HG02763 (cell line): ENCODE measurements around the gene MRPS22.
"Not testable (repeated sequence)": the region's sequence is repeated elsewhere in the genome, so short reads cannot be mapped to it uniquely, and the experiment has no call there.

ENCODE experiments used
- ATAC-seq: cut with Tn5 transposase; IDR thresholded peaks from one replicate; pipeline ENCODE4 v1.9.1; 2021; ENCODE audit warnings: mild to moderate bottlenecking, moderate library complexity; ENCODE audit not compliant: unreplicated experiment

The MRPS22 gene

DNA sequence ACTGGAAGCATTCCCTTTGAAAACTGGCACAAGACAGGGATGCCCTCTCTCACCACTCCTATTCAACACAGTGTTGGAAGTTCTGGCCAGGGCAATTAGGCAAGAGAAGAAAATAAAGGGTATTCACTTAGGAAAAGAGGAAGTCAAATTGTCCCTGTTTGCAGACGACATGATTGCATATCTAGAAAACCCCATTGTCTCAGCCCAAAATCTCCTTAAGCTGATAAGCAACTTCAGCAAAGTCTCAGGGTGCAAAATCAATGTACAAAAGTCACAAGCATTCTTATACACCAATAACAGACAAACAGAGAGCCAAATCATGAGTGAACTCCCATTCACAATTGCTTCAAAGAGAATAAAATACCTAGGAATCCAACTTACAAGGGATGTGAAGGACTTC, 9.1 kb upstream of the MRPS22 start:
- not testable (repeated sequence) for ATAC-seq

DNA sequence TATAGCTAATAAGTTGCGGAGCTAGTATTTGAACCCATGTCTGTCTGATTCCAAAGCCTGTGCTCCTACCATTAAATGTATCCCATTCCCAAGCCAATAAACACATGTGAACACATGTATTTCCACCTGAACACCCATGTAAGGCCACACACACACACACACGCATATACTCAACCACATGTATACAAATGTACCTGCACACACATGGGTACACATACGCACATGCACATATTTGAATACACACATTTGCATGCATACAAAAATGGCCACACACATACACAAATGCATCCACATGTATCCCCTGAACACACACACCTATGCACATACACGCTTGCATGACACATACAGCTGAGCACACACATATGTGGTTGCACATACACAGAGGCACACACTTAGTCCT, 5.4 kb upstream of the MRPS22 start:
- no peak for ATAC-seq

DNA sequence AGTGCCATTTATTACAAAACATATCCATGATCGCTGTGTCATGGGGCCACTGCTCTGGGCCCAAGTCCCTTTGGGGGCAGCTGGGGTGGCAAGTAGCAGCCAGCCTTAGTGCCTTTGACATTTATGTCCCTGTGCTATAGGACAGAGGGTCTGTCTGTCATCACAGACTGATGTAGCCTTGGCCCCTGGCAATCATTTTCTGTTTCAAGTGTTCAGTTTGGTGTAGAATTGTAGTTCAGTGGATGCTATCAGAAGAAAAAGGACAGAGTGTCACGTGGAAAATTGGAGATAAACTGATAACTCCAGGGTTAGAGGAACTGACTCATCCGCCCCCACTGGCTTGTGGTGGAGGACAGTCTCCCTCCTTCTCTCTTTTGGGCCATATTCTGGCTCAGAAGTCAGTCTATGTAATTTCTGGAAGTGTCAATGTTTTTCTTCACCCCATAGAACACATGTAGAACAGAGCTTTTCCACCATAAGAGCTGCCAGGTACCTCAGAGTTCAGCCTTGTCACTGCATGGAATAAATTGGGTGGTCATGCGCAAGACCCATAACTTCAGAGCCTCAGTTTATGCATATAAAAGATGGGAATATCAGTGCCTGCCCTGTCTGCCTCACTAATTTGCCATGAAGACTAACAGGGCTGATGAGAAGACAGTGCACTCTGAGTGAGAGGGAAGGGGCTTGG, 4.5 kb upstream of the MRPS22 start:
- ATAC-seq = no peak

DNA sequence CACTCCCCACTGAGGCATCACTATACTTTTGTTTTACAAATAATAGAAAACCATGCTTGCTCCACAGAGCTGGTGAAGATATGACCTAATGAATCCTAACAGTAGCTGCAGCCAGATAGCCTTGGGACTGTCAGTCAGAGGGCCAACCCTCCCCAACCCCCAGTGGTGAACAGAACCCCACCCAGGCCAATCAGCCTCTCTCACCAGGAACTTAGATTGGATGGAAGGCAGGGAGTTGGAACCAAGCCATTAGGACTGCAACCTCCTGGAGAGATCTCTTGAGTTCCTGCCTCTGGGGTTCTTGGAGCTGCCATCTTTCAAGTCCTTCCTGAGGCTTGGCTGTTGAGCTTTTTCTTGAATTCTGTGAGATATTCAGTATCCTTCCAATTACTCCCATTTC, 3.0 kb upstream of the MRPS22 start:
- ATAC-seq = no peak

DNA sequence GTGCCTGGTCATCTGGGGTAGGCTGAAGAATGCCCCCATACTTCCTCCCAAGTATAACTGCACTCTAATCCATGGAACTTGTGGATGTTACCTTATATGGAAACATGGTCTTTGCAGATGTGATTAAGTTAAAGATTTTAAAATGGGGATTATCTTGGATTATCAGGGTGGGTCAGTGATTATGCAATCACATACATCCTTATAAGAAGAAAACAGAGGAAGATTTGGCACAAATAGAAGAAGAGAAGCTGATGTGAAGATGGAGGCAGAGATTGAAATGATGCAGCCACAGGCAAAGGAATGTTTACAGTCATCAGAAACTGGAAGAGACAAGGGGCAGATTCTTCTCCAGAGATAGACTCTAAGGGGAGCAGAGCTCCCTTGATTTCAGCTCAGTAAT, 1.8 kb upstream of the MRPS22 start:
- no peak for ATAC-seq

DNA sequence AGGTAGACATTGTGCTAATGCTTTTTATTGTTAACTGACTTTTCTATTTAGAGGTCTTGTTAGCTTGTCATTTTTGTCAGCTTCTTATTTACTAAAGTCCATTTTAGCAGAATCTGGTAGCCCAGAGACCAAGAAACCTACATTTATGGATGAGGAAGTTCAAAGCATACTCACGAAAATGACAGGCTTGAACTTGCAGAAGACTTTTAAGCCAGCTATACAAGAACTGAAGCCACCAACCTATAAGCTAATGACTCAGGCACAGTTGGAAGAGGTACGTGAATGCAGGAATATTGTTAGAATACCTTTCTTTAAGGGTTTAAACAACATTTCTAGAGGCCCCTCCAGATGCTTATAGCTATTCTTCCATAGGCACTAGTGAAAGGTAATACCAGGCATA, 3.0 kb downstream of the MRPS22 start:
- ATAC-seq = no peak

DNA sequence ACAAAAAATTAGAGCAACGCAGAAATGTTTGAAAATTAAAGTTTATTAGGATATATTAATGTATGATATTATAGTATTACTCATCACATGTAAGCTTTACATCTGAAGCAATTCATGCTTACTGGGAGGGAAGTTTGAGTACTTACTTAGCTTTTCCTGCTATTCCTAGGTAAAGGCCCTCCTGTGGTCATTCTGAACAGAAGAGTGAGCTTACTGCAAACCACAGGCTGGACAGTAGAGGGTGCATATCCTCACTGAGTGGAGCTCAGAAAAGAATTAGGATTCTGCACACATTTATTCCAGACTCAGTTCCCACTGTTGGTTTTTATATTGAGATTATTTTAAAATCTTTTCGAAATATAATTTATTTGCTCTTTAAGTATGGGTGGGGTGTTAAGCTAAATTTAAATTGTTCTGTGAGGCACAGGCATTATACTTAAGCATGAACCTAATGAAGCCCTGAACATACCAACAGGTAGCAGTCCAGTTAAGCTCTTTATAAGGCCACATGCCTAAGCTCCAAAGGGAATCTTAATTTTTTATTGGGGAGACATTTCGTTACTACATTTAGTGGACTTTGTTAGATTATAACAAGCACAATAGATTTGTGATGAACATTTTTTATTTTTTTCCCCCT, 10.2 kb downstream of the MRPS22 start:
- no peak for ATAC-seq

DNA sequence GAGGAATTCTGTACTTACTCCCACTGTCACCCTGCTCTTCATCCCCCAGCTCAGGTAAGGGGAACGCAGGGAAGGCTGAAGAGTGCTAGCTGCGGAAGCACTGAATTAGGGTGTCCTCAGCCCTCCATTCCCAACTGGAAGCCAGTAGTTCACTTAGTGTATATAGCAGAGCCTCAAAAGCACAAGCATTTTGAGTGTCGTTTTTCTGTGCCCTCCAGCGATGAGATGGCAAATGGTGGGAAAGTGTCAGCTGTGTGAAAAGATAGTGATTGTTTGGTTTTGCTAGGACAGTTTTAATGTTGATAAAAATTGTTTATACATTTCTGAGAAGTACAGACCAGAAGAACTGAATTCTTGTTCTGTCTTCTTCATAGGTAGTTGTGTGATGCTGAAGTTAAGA, 10.8 kb downstream of the MRPS22 start:
- no peak for ATAC-seq

DNA sequence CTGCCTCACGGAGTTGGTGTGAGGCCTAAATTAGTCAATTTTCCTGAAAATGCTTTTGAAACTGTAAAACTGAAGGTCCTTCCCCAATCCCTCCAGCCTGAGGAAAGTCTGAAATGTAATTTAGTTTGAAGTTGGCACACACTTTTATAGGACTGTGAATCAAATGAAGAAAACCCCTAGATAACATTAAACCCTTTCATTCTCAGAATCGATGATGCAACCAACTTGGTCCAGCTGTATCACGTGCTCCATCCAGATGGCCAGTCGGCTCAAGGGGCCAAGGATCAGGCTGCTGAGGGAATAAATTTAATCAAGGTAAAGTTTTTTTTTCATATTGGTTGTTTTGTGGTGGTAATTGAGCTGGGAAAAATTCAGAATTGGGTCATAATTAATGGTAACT, 11.7 kb downstream of the MRPS22 start:
- no peak for ATAC-seq

DNA sequence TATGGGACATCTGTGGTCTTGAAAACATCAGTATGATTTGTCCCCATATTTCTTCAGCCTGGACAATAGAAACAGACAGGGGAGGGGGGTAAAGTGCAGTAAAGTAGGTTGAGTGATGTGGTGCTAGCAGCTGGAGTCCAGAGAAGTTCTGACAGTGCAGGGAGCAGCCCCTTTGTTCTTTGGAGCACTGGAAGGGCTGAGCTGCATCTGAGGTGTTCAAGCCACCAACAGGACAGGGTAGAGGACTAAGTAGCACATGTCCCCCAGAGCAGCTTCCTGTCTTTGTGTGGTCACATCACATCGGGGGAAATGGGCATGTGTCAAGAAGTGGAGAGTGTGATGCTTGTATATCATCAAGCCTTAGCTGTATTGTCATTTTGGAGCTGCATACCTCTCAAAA, 12.1 kb downstream of the MRPS22 start:
- no peak for ATAC-seq

DNA sequence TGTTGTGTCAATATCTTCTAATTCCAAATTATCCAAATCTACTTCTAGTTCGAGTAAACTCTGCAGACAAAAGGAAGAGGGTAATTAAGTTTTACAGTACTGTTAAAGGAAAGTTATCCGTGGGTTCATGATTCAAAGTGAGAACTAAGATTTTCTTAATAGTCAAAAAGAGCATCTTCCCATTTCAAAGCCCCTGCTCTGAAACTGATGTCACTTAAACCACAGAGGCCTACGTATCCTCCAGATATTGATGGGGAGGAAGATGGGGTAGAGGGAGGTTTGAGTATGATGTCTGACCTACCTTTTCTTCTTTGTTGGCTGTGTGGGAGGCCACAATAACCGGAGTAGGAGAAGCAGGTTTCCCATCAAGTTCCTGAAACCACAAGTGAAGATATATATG, 14.1 kb downstream of the MRPS22 start:
- ATAC-seq = no peak

DNA sequence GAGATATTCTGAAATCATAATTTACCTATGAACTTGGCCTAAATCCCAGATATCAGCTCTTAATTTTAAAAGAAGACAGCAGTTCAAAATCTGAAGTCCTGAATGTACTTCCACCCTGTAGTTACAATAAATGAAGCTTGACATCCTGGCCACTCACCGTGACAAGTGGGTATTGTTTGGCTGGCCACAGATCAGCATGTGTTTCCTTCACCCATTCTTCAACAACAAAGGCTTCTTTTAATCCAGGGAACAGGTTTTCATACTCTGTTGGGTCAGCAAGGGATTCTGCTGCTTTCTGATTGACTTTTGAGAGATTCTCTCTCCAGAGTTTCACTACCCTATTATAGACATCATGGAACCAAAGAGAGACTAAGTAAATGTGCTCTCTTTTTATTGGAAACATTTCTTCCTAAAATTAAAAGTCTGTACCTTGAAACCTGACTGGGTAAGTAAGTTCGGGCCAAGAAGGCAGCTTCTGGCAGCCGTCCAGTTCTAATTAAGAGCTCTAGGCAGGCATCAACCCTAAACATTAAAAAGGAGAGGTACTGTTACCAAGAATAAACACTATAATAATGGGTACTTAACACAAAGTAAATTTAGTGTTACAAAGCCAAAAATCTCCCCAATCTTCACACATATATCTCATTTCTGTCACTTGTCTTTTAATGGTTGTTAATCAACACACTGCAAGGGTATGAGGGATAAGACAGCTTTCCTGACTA, 15.2 kb downstream of the MRPS22 start:
- ATAC-seq = no peak

DNA sequence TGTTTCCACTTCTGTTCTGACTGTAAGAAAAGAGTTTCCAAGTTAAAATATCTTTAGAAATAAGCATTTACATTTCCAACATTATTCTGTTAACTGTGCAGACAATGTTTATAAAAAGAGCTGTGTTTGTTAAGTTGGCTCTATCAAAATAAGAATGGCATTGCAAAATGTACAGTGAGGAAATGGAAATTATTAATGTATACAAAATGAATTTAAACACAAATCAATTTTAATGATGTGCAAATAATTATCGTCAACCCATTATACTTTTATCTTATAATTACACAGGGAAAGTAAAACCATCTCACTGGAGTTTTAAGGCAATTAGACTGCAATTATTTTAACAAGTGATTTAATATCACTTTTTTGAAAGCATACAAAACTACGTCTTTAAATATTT, 17.5 kb downstream of the MRPS22 start:
- no peak for ATAC-seq

DNA sequence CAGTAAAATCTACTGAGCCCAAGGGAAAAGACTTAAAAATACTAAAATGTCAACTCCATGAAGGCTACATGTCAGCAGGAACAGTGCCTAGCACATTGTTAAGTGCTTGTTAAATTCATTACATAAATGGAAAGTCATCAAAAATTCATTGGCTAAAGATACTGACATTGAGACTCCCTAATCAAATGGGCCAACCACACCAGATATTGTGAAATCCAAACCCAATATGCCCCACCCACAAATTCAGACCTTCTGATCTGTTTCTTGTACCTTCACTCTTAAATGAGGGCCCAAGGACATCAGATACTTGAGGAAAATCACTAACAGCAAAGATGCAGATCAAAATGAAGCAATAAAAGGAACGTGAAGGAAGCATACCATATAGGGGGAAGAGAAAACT, 20.7 kb downstream of the MRPS22 start:
- no peak for ATAC-seq

DNA sequence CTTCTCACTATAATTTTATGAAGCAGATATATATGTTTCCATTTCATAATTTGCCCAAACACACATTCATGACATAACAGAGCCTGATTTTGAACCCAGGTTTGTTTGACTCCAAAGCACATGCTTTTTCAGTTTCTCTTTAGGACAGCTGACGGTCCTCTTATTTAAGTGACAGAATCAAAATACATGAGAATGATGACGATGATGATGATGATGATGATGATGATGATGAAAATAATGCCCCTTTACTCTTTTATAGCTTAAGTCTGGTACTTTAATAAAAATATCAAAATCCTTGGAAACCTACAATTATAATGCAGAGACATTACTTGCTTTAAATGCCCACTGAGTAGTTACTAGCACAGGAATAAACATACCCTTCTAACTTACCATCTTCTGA, 30.3 kb downstream of the MRPS22 start:
- no peak for ATAC-seq

DNA sequence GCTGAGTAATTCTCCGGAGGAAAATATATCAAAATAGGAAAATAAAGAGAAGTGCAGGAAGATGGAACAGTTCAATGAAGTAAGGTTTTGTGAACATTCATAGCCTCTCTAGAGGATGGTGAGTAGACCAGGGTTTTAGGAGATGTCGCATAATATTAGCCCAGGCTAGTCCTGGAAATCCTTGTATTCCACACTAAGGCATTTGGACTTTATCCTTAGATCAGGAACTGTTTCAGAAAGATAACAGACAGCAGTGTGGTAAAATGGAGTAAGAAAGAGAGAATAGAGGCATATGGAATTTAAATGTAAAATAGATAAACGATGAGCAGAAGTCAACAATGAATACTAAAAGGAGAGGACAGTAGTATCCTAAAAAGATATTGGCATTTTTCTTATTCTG, 33.6 kb downstream of the MRPS22 start:
- ATAC-seq = no peak

DNA sequence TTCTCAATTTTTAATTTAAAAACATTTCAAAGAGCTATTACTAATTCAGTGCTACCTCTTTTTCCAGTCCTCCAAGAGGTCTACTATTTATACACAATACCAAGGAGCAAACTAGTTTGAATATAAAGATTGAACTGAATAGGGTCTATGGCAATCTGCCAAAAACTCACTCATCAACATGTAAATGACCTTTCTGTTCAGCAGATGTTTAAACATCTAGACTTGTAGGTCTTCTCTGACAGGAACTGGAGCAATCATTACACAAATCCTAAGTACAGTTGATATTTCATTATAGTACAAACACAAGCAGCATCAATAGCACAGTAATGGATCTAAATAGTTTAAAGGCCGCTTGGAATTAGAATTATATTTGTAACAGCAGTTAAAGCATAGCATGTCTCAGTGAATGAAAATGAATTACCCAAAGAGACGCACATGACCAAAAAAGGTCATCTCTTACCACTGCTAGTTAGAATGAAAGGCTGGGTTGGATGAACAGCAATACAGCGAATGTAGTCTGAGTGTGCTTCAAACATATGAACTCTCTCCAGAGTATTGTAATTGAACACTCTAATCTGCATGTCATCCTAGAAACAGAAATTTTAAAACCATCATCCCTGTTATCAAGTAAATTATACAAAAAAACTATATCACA, 34.9 kb downstream of the MRPS22 start:
- ATAC-seq = no peak

DNA sequence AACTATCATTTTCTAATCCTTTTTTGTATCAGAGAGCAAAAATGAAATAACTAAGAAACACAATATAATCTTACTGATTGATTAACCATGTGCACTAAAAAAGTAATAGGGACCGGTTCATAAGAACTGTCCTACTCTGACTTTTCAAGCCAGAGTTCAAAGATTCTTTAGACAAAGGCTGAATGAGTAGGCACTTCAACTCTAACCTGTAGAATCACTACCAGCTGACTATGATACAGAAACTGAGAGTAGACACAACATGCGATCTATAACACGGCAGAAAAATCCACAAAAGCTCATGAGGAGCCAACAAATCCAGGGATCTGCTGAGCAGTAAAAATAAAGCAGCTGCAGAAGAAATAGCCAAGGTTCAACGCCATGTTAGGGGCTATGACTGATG, 36.8 kb downstream of the MRPS22 start:
- ATAC-seq = no peak

DNA sequence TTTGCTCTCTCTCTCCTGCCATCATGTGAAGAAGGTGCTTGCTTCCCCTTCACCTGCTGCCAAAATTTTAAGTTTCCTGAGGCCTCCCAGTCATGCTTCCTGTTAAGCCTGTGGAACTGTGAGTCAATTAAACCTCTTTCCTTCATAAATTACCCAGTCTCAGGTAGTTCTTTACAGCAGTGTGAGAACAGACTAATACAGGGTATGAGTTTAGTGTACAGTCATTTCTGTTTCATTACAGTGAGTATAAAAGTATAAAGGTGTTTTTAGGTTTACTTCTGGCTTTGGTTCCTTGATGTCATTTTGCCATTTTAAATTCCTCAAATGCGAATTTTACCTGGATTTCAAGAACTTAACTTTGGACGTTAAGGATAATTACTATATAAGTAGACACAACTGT, 38.5 kb downstream of the MRPS22 start:
- ATAC-seq = not testable (repeated sequence)

DNA sequence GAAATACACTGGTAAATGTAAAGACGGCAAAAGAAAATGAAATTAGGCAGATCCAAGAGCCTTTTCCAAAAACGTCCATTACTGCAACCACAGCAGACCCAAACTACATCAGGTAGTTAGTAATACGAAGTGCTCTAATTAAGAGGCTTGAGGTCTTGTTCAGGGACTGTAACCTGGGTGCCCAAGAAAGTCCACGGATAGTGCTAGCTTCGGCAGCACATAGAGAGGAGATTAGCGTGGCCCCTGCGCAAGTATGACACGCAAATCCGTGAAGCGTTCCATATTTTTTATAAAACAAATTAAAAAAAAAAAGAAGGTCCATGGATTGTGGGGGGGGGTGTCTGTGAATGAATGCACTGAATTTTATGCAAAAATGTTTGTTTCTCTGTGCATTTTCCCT, 44.3 kb downstream of the MRPS22 start:
- no peak for ATAC-seq

DNA sequence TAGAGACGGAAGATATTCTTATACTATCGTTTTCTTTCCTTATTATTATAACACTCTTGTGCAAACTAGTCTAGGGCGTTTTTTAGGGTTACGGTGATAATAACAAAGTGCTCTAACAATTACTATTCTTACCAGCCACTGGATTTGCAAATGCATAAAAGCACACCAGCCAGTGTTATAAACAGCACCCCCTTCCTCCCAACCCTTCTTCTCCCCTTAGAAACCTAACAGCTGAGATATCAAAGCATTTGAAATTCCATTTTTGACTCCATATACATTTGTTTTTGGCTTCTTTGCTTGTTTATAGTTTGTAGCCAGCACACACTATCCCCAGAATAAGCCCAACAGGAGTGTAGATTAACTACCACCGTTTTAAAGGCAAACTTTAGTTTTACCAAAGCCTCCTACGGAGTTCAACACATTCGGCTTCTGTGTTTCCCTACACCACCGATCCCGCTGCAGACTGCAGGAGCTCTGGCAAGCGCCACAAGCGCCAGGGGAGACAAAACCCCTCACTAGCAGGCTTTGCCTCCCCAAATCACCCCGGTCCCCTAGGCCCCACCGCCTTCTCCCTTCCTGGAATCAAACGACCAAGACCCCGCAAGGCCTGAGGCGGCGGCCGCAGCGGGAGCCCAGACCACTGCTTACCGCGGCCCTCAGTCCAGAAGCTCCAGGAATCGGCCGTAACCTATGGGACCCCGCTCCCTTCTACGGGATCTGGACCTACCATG, 45.2 kb downstream of the MRPS22 start:
- ATAC-seq = peak; percentile 39
